ENCODE results near the gene RAB36.
A peak's percentile ranks its signal among the peaks of the same experiment; 100 is the strongest.

RAB36 gene

DNA sequence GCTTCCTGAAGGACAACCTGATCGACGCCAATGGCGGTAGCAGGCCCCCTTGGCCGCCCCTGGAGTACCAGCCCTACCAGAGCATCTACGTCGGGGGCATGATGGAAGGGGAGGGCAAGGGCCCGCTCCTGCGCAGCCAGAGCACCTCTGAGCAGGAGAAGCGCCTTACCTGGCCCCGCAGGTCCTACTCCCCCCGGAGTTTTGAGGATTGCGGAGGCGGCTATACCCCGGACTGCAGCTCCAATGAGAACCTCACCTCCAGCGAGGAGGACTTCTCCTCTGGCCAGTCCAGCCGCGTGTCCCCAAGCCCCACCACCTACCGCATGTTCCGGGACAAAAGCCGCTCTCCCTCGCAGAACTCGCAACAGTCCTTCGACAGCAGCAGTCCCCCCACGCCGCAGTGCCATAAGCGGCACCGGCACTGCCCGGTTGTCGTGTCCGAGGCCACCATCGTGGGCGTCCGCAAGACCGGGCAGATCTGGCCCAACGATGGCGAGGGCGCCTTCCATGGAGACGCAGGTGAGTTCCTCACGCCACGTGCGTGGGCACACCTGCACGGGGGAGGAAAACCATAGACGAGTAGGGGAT, 36.5 kb downstream of the RAB36 start:
- DNase-seq (ENCODE audit: low read depth in 3 of 3), result no peak

GRCh38 chr22:23182309-23183060, 37.2 kb downstream of the RAB36 start:
- DNase-seq (ENCODE audit: low read depth in 3 of 3), result peak; percentile 39 to 70 (median 49)

DNA sequence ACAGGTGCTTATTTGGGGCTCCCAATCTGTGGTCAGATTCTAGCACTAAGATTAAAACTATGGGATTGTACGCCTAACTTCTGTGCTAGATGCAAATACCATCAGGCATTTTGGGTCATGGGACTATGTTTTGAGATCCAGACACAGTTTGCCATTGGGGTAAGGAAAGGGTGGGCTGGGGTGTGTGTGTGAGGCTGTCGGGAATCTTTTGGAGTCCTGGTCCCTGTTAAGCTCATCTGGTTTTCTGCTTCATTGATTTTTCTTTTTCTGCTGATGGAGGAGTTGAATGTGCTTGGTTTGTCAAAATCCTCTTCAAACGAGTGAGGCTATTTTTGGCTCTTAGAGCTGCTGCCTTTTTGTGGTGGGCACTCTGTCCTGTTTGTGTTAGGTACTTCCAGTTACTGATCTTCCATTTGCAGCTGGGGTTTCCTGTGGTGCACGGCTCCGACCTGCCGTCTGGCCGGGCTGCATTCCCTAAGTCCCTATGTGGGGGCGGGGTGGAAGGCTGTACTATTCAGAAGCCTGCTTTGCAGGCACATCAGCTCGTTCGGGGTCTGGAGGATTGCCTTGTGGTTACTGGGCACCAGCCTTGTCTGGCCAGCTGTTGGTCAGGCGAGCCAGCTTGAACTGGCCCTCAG, 37.9 kb downstream of the RAB36 start:
- DNase-seq (ENCODE audit: low read depth in 3 of 3), result no peak

- DNase-seq (ENCODE audit: low read depth in 3 of 3), result no peak
Measured at GRCh38 chr22:23184100-23184763, 39.0 kb downstream of the RAB36 start.

- DNase-seq (ENCODE audit: low read depth in 3 of 3), result no peak
Measured at GRCh38 chr22:23184764-23185113, 39.5 kb downstream of the RAB36 start.

- no peak for DNase-seq (ENCODE audit: low read depth in 3 of 3)
Measured at GRCh38 chr22:23187211-23187610, 41.9 kb downstream of the RAB36 start.

GRCh38 chr22:23187871-23188700, 42.8 kb downstream of the RAB36 start:
- DNase-seq (ENCODE audit: low read depth in 3 of 3), result no peak

- DNase-seq (ENCODE audit: low read depth in 3 of 3), result no peak
Measured at GRCh38 chr22:23190526-23190925, 45.2 kb downstream of the RAB36 start.

DNA sequence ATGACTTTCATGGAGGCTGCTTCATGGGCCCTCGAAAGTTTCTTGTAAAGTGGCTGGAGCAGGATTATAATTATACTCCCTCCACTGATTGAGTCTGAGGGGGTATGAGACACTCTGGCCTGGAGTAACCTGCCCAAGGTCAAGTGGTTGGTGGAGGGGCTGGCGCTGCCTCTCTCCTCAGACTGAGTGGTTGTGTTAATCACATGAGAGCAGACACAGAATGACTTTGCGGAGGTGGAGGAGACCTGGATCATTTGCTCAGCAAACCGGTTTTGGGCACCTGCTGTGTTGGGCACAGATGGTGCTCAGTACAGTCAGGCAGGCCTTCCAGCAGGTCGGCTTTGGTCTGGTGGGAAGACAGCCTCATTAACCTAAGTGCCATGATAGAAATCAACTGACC, 46.9 kb downstream of the RAB36 start:
- DNase-seq (ENCODE audit: low read depth in 3 of 3), result no peak

- no peak for DNase-seq (ENCODE audit: low read depth in 3 of 3)
Measured at GRCh38 chr22:23192558-23192957, 47.3 kb downstream of the RAB36 start.

DNA sequence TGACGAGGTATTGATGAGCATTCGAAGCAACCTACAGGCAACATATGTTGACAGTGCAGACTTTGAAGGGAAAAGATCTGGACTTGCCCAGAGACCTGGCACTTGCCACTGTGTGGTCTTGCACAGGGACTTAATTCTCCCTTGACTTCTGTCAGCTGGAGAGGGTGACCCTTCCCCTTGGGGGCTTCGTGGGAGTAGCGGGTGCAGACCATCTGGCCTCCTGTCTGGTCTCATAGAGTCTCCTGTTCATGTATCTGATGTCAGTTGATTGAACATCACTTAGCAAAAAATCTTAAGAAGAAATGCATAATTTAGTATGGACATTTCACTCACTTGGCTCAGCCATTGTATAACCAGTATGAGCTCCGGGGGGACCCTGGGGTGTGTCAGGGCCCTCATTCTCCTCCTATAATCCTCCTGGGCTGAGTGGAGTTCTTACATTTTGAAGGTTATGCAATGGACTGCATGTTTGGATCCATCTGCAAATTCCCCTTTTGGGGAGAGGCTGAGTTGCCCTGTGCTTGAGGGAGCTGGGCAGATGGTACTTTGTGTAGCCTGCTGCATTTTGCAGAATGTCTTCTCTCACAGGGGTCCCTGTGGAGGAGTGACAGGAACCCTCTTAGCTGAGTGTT, 48.0 kb downstream of the RAB36 start:
- DNase-seq (ENCODE audit: low read depth in 3 of 3), result no peak

DNA sequence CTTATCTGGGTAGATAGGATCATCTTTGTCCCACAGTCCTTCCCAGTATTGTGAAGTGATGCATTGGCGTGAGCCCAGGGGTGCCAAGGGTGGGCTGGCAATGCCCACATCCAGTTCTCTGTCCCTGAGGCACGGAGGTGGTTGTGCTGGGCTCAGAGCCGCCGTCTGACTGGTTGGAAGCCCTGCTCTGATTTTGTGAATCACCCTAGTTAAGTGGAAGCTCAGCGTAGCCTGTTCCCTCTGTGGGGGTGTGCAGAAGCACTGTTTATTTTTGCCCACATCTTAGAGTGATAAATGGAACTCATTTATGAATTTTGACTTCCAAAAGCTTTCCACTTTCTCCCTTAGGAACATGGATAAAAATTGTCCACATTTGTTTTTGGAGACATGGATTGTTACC, 48.6 kb downstream of the RAB36 start:
- no peak for DNase-seq (ENCODE audit: low read depth in 3 of 3)

GRCh38 chr22:23196165-23196564, 50.9 kb downstream of the RAB36 start:
- DNase-seq (ENCODE audit: low read depth in 3 of 3), result no peak

DNA sequence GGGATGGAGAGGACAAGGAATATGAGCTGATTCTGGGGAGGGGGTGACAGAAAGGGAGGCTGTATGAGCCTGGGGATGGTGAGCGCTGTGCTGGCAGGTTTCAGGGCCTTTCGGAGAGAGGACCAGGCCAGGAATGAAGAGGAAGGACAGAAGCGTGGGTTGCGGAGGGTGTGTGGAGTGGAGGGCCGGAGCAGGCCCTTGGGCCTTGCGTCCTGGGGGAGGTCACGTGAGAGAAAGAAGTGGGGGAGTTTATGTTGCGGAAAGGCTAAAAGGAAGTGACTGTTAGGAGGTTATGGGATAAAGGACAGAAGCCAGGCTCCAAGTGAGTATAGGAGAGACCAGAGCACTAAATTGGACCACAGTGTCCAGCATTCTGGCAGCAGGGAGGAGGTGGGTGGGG, 52.6 kb downstream of the RAB36 start:
- no peak for DNase-seq (ENCODE audit: low read depth in 3 of 3)

DNA sequence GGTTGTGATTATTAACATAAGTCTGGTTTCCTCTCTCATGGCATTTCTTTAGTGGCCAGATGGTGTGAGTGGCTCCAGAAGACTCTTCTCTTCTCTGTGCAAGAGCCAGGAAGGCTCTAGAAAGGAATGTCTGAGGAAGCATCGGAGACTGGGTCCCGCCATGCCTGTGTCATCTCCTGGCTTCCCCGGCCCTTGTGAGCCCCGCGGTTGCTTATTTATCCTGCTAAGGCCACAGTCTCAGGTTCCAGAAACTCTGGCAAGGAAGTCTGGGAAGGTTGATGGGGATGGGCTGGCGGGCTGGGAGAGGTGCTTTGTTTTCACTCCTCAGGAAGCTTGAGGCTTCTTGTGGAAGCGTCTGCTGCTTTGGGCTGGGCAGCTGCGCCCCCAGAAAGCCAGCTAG, 53.9 kb downstream of the RAB36 start:
- no peak for DNase-seq (ENCODE audit: low read depth in 3 of 3)

GRCh38 chr22:23200898-23201297, 55.6 kb downstream of the RAB36 start:
- no peak for DNase-seq (ENCODE audit: low read depth in 3 of 3)

DNA sequence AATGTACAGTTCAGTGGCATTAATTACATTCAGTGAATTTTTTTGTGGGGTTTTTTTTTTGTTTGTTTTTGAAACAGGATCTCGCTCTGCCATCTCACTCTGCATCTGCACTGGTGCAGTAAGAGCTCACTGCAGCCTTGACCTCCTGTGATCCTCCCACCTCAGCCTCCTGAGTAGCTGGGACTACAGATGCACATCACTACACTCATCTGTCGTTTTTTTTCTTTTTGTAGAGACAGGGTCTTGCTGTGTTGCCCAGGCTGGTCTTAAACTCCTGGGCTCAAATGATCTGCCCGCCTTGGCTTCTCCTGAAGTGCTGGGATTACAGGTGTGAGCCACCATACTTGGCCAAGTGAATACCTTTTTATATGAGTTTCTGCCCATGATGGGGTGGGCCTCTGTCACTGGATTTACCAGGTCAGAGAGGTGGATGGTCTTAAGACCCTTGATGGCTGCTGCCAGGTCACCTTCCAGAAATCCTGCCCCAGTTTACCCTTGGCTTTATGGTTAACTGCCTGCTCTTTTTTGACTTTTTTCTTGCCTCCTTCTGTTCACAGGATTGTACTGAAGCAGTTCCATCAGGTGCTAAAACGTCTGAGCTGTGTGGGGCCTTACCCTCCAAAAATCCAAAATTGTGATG, 57.7 kb downstream of the RAB36 start:
- no peak for DNase-seq (ENCODE audit: low read depth in 3 of 3)

DNA sequence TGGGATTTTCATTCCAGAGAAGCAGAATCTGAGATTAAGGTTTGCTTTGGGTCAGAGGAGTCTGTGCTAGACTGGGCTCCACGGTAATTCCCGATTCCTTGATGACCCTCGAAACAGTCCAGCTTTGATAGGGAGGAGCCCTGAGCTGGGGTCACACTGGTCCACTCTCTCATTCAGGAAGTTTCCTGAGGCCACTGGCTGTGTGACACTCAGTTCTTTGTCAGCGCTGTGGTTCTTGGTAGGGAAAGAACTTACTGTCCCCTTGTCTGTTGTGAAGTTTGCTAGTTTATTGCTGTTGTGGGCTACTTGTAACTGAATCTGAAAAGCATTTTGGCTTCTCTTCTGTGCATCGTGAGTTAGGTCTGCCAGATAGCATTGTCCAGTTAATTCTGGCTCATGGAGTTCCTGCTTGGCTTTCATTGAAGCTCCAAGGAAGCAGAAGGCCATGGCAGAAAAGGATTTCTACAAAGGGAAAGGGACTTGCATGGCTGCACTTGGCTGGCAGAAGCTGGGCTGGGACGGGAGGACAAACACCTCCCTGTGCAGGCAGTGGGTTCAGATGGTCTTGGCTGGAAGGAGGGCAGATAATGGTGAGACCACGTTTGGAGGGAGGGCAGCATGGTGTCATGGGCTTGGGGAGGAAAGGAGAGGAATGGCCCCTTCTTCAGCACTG, 58.3 kb downstream of the RAB36 start:
- DNase-seq (ENCODE audit: low read depth in 3 of 3), result no peak

GRCh38 chr22:23204125-23204488, 58.8 kb downstream of the RAB36 start:
- no peak for DNase-seq (ENCODE audit: low read depth in 3 of 3)

DNA sequence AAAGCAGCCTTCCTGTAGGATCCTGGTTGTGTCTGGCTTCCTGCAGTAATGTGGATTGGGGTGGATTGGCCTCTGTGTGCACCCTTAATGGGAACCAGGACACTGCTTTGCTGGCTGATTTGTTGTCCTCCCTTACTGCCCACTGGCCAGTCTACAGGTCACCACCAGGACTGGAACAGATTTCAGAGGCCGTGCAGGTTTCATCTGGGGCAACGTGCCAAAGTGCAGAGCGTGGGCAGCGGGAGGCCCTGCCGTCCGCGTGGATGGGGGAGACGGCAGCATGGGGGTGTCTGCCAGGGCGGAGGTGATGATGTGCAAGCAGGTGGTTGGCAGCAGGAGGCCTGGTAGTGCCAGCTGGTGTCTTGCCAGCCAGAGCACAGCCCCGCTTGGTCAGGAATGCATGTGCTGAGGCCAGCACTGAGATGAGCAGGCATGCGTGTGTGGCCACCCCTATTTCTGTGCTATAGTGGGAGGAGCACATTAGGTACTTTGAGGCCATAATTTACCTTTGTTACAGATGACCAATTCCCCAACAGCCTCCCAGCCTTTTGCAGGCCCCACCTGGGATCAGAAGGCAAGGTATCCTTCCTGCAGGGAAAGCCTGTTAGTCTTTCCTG, 59.4 kb downstream of the RAB36 start:
- DNase-seq (ENCODE audit: low read depth in 3 of 3), result no peak
